ENCODE data around the gene CCDC120. TPM values are rescaled to one million over a fixed set of nuclear protein-coding genes. Genes with fewer than 3 reads are reported as not detected.

The CCDC120 gene
- total RNA-seq, 2 experiments from 2014 or later, result 1.4 to 3.6 TPM

DNA sequence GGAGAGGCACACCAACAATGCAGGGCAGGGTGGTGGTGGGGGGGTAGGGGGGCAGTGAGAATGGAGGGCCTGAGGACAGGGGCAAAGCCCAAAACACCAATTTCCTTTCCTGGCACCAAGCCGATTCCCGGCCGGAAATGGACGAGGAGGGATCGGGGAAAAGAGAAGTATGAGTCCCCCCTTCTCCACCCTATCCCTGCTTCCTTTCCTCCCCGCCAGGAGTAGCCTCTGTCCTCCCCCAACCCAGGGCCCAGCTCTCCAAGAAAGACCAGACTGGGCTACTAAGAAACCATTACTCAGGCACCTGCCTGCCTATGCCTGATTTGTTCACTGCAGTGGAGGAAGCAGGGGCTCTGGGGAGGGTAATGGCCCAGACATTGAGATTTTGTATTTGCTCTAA is 402 bp downstream of the CCDC120 start:
- no peak for DNase-seq (ENCODE audit: low spot score)
- no peaks in the 10 kb centered on the region for H3K9me2 ChIP-seq (ENCODE audit: insufficient read depth, low read length)
- POLR2A ChIA-PET, result no interaction called here
- H3K4me1 ChIP-seq (ENCODE audit: insufficient read depth, low read length, poor library complexity, severe bottlenecking), result no peaks in the 10 kb centered on the region
- H3K27ac ChIP-seq (ENCODE audit: low read depth, low read length, poor library complexity, severe bottlenecking), result no peak overlapping the region
- TF ChIP-seq, protein P1, sequence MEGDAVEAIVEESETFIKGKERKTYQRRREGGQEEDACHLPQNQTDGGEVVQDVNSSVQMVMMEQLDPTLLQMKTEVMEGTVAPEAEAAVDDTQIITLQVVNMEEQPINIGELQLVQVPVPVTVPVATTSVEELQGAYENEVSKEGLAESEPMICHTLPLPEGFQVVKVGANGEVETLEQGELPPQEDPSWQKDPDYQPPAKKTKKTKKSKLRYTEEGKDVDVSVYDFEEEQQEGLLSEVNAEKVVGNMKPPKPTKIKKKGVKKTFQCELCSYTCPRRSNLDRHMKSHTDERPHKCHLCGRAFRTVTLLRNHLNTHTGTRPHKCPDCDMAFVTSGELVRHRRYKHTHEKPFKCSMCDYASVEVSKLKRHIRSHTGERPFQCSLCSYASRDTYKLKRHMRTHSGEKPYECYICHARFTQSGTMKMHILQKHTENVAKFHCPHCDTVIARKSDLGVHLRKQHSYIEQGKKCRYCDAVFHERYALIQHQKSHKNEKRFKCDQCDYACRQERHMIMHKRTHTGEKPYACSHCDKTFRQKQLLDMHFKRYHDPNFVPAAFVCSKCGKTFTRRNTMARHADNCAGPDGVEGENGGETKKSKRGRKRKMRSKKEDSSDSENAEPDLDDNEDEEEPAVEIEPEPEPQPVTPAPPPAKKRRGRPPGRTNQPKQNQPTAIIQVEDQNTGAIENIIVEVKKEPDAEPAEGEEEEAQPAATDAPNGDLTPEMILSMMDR (conservative IDR thresholded peaks at IDR 0.05; ENCODE audit: low read length), result no peak
- TF ChIP-seq EZH2phosphoT487 (IDR thresholded peaks at IDR 0.05; ENCODE audit: borderline replicate concordance, low read depth, low read length), result no peak
- H3K79me2 ChIP-seq (ENCODE audit: insufficient read depth, low read depth, low read length), result no peaks in the 10 kb centered on the region
- H3K9me3 ChIP-seq (ENCODE audit: low read length), result no peaks in the 10 kb centered on the region
- CTCF ChIA-PET (ENCODE audit: unreplicated experiment), result no interaction called here
- H4K20me1 ChIP-seq (ENCODE audit: insufficient read depth, low read length), result no peaks in the 10 kb centered on the region
- BruUV-seq (replicated peaks), result no TSS peak
- no peak overlapping the region for H3K4me2 ChIP-seq (ENCODE audit: low read length)
- intact Hi-C loops (cut with micrococcal nuclease; ENCODE audit: unreplicated experiment), result no loop called here
- H3K4me3 ChIP-seq (ENCODE audit: low read depth, low read length, poor library complexity, severe bottlenecking), result no peak overlapping the region
- no peak overlapping the region for H2AFZ ChIP-seq (ENCODE audit: low read length)
- no peaks in the 10 kb centered on the region for H3K36me3 ChIP-seq (ENCODE audit: insufficient read depth, low read length)

DNA sequence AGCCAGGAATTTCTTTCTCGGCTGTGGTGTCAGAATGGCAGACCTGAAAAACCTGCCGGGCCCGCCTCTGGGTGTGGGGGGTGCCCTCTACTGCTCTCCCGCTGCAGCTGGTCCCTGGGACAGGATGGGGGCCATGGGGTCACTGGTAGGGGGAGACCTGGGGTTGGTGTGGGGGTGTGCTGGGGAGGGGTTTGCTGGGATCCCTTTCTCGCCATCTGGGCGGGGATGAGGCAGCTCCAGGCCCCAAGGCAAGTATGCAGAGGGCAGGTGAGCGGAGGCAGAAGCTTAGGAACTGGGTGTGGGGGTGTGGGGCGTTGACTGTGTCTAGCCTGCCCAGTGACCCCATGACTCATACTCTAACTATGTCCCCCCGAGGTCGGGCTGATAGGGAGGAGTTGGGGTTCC is 884 bp downstream of the CCDC120 start:
- ChIA-PET CTCF (ENCODE audit: unreplicated experiment) (no interaction called here), POLR2A (no interaction called here)
- H3K4me2 ChIP-seq (ENCODE audit: low read length), result no peak overlapping the region

DNA sequence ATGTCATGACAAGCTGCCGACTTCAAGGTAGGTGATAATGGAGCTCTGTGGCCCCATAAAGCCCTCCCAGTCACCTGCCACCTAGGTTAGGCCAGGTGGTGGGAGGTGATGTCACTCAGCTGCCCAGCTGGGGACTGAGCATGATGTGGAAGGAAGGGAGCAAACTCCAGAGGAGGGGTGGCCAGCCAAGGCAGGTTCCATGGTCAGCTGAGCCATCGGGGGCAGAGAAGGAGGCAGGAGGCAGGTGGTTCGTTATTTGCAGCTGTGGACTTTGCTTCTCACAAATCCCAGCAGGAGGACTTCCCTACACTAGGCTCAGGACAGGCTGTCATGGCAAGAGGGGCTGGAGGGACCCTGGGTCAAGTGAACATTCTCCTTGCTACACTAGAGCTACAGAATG is 2.1 kb downstream of the CCDC120 start:
- H3K27ac ChIP-seq (ENCODE audit: low read depth, low read length, poor library complexity, severe bottlenecking), result no peak overlapping the region
- no peaks in the 10 kb centered on the region for H3K36me3 ChIP-seq (ENCODE audit: insufficient read depth, low read length)
- no peaks in the 10 kb centered on the region for H3K9me2 ChIP-seq (ENCODE audit: insufficient read depth, low read length)
- DNase-seq (ENCODE audit: low spot score), result no peak
- BruUV-seq (replicated peaks), result no TSS peak
- intact Hi-C loops (cut with micrococcal nuclease; ENCODE audit: unreplicated experiment), result no loop called here
- no peaks in the 10 kb centered on the region for H3K9me3 ChIP-seq (ENCODE audit: low read length)
- CTCF ChIA-PET (ENCODE audit: unreplicated experiment), result interaction anchor here (0.6 kb wide), 1 partner anchor 254 kb away, joined by 3 read pairs; no protein-coding TSS in a partner anchor
- no peaks in the 10 kb centered on the region for H4K20me1 ChIP-seq (ENCODE audit: insufficient read depth, low read length)
- no peak overlapping the region for H2AFZ ChIP-seq (ENCODE audit: low read length)
- H3K4me1 ChIP-seq (ENCODE audit: insufficient read depth, low read length, poor library complexity, severe bottlenecking), result no peaks in the 10 kb centered on the region
- no peak overlapping the region for H3K4me3 ChIP-seq (ENCODE audit: low read depth, low read length, poor library complexity, severe bottlenecking)
- no peak overlapping the region for H3K4me2 ChIP-seq (ENCODE audit: low read length)
- POLR2A ChIA-PET, result no interaction called here
- H3K79me2 ChIP-seq (ENCODE audit: insufficient read depth, low read depth, low read length), result no peaks in the 10 kb centered on the region
- TF ChIP-seq, protein P1 (conservative IDR thresholded peaks at IDR 0.05; ENCODE audit: low read length), result no peak

More for the DNA sequence above, 884 bp downstream of the CCDC120 start:
- no peak overlapping the region for H3K4me3 ChIP-seq (ENCODE audit: low read depth, low read length, poor library complexity, severe bottlenecking)
- H3K79me2 ChIP-seq (ENCODE audit: insufficient read depth, low read depth, low read length), result no peaks in the 10 kb centered on the region
- no peaks in the 10 kb centered on the region for H3K4me1 ChIP-seq (ENCODE audit: insufficient read depth, low read length, poor library complexity, severe bottlenecking)
- H4K20me1 ChIP-seq (ENCODE audit: insufficient read depth, low read length), result no peaks in the 10 kb centered on the region
- no peaks in the 10 kb centered on the region for H3K9me2 ChIP-seq (ENCODE audit: insufficient read depth, low read length)
- H2AFZ ChIP-seq (ENCODE audit: low read length), result no peak overlapping the region
- no peaks in the 10 kb centered on the region for H3K9me3 ChIP-seq (ENCODE audit: low read length)
- BruUV-seq (replicated peaks), result no TSS peak
- DNase-seq (ENCODE audit: low spot score), result no peak
- intact Hi-C loops (cut with micrococcal nuclease; ENCODE audit: unreplicated experiment), result no loop called here
- no peaks in the 10 kb centered on the region for H3K36me3 ChIP-seq (ENCODE audit: insufficient read depth, low read length)
- no peak overlapping the region for H3K27ac ChIP-seq (ENCODE audit: low read depth, low read length, poor library complexity, severe bottlenecking)
- TF ChIP-seq, protein P1 (conservative IDR thresholded peaks at IDR 0.05; ENCODE audit: low read length), result no peak
- no peak for TF ChIP-seq EZH2phosphoT487 (IDR thresholded peaks at IDR 0.05; ENCODE audit: borderline replicate concordance, low read depth, low read length)
